HG02588 (cell line): Measurements from ENCODE around the gene ASB2.

Experiments used
- ATAC-seq: cut with Tn5 transposase; IDR thresholded peaks from one replicate; pipeline ENCODE4 v1.9.1; 2021; ENCODE audit warnings: mild to moderate bottlenecking, moderate library complexity; ENCODE audit not compliant: unreplicated experiment

The ASB2 gene

GRCh38 chr14:93930296-93930988 is 45.9 kb downstream of the ASB2 start:
- ATAC-seq: no peak

GRCh38 chr14:93929657-93930056 is 46.7 kb downstream of the ASB2 start:
- no peak for ATAC-seq

DNA sequence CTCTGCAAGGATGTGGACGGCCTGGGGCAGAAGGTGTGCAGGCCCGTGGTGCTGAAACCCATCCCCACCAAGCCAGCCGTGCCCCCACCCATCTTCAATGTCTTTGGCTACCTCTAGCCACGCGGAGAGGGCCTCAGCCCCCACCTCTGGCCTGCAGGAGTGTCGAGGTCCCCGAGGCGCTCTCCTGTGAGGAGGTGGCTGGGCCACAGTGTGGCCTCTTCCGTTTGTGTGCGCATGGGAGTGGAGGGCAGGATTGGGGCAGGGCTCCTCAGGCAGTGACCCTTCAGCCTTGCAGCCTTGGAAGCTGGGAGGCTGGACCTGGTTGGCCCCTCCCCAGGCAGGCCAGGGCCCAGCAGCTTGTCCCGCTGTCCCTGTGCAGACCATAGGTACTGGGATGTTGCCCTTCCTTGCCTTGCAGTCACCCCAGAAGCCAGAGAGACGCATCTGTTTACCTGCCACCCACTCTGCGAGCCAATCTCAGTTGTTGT is 47.3 kb downstream of the ASB2 start:
- ATAC-seq: no peak

DNA sequence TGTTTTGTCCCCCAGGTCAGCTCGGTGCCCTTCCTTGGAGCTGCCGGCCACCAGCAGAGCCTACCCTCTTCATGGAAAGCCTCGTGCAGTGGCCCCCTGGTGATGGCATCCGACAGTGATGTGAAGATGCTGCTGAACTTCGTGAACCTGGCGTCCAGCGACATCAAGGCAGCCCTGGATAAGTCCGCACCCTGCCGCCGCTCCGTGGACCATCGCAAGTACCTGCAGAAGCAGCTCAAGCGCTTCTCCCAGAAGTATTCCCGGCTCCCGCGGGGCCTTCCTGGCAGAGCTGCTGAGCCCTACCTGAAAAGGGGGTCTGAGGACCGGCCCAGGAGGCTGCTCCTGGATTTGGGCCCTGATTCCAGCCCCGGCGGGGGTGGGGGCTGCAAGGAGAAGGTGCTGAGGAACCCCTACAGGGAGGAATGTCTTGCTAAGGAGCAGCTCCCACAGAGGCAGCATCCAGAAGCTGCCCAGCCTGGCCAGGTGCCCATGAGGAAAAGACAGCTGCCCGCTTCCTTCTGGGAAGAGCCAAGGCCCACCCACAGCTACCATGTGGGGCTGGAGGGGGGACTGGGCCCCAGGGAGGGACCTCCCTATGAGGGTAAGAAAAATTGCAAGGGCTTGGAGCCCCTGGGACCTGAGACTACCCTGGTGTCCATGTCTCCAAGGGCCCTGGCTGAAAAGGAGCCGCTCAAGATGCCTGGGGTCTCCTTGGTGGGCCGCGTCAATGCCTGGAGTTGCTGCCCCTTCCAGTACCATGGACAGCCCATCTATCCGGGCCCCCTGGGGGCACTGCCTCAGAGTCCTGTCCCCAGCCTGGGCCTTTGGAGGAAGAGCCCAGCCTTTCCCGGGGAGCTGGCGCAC is 48.0 kb downstream of the ASB2 start:
- no peak for ATAC-seq

DNA sequence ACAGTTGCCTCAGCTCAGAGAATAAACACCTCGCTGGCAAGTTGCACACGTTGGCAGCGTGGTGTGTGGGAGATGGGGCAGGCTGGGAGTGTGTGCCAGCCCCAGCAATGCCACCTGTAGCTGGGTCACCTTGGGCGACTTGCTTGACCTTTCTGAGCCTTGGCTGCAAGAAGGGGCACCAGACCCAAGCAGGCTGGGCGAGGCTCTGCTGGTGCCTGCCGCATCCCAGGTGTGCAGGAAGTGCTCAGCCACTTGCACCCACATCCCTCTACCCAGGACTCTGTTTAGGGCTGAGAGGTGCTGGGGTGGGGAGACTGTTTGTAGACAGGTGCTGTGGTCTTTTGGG is 48.6 kb downstream of the ASB2 start:
- no peak for ATAC-seq

GRCh38 chr14:93926873-93927799 is 49.2 kb downstream of the ASB2 start, which contains the start of gene FAM181A:
Gene FAM181A, plus strand, starts transcription at chr14:93927344. Its CDS starts 942 bp downstream, at chr14:93928286.
- no peak for ATAC-seq

GRCh38 chr14:93926245-93926872 is 50.0 kb downstream of the ASB2 start:
- no peak for ATAC-seq

DNA sequence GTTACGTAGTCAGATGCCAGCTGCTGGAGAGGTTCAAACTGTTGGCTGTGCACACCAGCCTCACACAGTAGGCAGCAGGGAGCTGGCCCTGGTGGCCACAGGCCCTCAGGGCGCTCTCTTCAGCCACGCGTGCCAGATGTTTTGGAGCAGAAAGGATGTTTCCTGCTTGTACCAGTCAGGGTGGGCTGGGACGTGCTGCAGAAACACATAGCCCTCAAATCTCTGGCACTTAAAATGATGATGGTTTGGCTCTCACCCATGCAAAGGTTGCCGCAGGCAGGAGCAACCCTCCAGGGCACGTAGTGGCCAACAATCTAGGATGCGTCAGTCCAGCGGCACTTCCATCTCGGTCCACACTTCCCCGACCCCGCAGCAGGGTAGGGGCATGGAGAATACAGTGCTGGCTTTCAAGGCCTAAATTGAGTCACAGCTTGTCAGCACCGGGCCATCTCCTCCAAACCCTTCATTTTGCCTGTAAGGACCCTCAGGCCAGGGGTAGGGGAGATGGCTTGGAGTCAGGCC is 50.9 kb downstream of the ASB2 start:
- ATAC-seq: no peak

DNA sequence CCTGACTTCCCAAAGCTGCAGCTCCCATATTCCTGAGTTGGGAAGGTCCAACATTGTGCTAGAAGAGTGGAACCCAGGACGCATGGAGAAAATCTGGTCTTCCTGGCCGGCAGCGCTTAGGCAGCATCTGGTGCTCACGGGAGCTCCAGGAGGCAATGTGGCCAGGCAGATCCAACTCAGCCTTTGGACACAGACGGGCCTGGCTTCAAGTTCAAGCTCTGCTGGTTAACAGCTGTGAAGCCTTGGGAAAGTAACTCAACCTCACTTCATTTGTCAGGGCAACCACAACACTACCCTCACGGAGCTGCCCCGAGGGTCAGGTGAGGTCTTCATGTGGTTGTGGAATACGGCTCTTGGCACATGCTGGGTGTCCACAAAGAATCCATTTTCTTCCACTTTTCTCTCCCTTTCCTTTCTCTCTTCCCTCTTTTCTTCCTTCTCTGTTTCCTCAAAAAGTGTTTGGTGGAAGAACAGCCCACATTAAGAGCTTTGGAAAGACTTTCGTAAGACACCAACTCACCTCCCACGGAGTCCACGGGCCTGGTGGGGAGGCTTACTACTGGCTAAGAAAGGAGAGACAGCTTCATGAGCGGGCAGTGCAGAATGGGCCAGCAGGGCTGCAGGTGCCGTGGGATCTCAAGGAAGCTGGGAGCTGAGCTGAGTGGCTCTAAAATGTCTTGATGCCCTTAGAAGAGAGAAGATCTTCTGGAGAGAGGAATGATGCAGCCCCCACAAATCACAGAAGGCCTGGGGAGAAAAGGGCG is 51.6 kb downstream of the ASB2 start:
- ATAC-seq: no peak

GRCh38 chr14:93923626-93924025 is 52.7 kb downstream of the ASB2 start:
- ATAC-seq: no peak

DNA sequence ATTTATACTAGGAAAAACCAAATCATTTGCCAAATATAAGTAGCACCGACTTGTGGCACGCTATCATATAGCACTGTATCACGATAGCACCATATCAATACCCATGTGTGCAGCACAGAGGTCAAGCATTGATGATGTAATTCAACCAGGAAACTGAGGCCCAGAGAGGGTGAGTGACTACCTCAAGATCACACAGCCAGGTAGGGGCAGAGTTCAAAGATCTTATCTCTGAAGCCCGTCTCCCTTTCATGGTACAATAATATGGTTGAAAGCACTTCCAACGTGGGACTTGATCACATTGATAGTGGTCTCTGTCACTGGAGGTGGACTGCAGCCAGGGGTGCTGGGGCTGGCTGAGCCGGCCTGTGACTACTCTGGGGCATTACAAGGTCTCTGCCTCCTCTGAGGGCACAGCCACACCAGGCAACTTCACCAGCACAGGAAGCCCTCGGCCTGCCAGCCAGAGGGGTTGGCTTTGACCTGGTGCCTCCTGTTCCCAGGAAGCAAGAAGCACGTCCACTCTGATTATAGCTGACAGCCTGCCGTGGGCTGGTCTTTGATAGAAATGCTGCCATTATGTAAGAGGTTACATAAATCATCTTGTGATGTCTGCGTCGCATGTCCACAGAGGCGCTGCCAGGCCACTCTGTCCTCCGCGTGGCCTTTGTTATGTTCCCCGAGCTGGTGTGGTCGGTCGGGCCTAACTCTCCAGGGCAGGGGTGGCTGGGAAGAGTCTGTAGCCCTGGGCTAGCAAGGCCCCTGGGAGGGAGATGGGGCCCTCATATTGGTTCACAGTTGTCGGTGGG is 55.2 kb downstream of the ASB2 start:
- no peak for ATAC-seq

DNA sequence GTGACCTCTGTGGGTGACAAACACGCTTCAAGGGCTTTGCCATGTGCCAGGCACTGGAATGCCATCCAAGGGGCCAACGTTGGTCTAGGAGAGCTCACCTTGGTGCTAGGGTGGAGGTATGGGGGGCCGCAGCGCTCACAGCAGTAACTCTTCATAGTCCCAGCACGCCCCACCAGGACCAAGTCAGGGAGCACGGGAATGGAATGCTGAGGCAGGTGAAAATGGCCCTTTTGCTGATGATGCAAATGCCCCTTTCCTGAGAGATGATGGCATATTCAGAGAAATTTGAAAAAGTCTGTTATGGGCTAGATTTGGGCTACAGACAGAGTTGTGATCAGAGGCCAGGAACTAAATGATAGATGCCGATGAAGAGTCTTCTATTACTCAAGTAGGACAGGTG is 59.2 kb downstream of the ASB2 start:
- ATAC-seq: no peak

- no peak for ATAC-seq
Measured at GRCh38 chr14:93916498-93916897, 59.9 kb downstream of the ASB2 start.

GRCh38 chr14:93915800-93916199 is 60.6 kb downstream of the ASB2 start:
- ATAC-seq: no peak

DNA sequence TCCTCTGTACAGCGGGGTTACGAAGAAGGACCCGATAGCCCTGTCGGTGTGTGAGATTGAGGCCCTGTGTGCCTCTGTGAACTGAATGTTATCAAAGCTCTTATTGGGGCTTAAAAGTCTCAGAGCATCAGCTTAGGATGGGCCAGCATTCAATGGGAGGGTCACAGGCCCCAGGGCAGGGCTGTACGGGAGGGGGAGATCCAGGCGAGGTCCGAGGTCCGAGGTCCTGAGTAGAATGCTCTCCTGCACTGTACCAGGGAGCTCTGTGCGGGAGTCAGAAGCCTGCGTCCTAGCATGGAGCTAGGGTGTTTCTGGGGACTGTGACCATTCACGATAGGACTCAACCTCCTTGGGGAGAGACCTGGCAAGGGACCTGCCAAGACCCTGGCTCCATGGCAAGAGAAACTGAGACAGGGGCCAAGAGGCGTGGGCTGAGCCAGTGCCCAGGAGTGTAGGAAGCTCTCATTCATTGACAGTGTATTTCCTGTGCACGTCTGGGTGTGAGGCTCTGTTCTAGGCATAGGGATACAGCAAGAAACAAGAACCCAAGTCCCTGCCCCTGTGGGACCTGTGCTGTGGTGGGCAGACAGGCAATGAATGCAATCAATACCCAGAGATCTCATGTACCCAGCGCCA is 61.2 kb downstream of the ASB2 start:
- no peak for ATAC-seq

DNA sequence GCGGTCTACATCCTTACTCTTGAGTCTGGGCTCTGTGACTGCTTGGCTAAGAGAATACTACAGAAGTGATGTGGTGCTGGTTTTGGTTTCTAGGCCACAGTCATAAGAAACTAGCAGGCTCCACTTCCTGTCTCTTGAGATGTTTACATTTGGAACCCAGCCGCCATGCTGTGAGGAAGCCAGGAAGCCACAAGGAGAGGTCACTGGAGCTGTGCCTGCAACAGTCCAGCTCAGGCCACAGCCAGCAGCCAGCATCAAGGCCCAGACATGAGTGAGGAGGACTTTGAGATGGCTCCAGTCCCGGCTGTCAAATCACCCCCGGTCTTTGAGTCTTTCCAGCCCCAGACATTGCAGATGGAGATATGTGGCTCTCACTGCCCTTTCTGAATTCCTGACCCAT is 62.1 kb downstream of the ASB2 start:
- ATAC-seq: no peak

DNA sequence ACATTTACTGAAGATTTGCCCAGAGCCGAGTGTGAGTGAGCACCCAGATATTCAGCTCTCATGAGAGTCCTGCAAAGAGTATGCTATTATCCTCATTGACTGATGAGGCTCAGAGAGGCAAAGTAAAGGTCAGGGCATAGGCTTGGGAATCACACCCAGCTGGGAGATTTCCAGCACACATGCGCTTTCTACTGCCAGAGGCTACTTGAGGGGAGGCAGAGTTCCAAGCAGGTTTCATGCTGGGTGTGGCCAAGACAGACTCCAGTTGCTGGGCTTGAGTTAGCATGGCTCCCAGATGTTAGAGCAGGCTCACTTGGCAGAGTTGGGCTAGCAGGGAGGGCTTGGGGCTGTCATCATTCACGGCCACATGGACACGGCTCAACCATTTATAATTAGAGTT is 63.6 kb downstream of the ASB2 start:
- no peak for ATAC-seq

DNA sequence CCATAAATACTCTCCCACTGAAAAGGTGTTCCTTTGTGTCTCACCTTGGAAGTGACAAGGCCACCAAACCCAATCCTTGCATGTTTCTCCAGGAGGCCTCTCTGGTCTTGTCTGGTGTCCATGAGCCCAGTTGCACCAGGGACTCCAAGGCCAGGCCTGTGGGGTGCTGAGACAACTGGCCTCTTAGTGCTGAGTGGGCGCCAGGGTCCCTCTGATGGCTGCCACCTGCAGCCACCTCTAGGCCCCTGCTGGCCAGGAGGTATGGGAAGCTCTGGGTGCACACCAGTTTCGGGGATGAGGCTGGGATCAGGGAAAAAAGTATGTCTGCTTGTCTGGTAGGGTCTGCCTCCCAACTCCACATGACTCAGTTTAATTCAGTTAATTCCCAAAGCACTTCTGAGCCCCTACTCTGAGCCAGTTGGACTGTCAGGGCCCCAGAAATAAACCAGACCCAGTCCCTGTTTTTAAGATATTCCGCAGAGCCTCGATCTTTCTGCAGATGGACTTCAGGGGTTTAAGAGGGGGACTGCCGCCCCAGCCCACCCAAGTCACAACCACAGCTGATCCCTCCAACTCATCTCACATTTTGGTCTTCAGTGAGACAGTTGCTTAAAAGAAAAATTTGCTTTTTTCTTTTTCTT is 64.3 kb downstream of the ASB2 start:
- ATAC-seq: no peak
